Ovary (tissue), 9 donors: ENCODE data around the gene PLEKHM3. TPM values are rescaled to one million over a fixed set of nuclear protein-coding genes. Genes with fewer than 3 reads are reported as not detected.

Experiments
- DNase-seq, 5 donors: peaks; one replicate each; pipeline ENCODE4 v3.0.0-alpha.2; 2019 to 2020
- H3K27ac ChIP-seq, 2 donors: fragments of 200-600 bp; one replicate each; pipeline versions ENCODE4 v1.5.1 to v1.8.0; 2019 to 2022
- H3K27me3 ChIP-seq: fragments of 200-600 bp; one replicate; pipeline ENCODE4 v1.8.0; 2022
- H3K36me3 ChIP-seq: fragments of 200-600 bp; sonication (generic); one replicate; pipeline ENCODE4 v1.5.1; 2019
- H3K4me1 ChIP-seq: one replicate; pipeline ENCODE4 v1.8.1; 2013; ENCODE audit warnings: mild to moderate bottlenecking, moderate library complexity; ENCODE audit not compliant: insufficient read depth
- H3K4me3 ChIP-seq: fragments of 200-600 bp; sonication (generic); one replicate; pipeline ENCODE4 v1.5.1; 2017
- H3K9me3 ChIP-seq, 2 donors: fragments of 200-600 bp in 1 of 2; sonication (generic) in 1 of 2; one replicate each; pipeline versions ENCODE4 v1.5.1 to v1.8.1; 2013 to 2019; ENCODE audit warnings: mild to moderate bottlenecking in 1 of 2, moderate library complexity in 1 of 2
- EP300 ChIP-seq: sonication (generic); formaldehyde crosslinking; IDR thresholded peaks from one replicate; pipeline ENCODE4 v1.6.1; 2017; ENCODE audit warnings: antibody characterized with exemption
- POLR2A ChIP-seq: fragments of 450-650 bp; IDR thresholded peaks from one replicate; pipeline ENCODE4 v1.6.1; 2017; ENCODE audit warnings: antibody characterized with exemption, mild to moderate bottlenecking, moderate library complexity
- WGBS, 3 donors: extraction: QIAGEN DNeasy Blood & Tissue Kit in 1 of 3; methylation state at CpG; one replicate each; pipeline versions ENCODE4 v1.1.5 to v1.1.7; 2013 to 2017; 5-methylcytosine and 5-hydroxymethylcytosine counted together
- intact Hi-C, 4 donors: fragments of 100-400 bp; cut with DNase I; formaldehyde crosslinking; loops; one replicate each; pipeline versions ENCODE4 v1.11.0 to v1.15.1; 2022 to 2023
- polyA plus RNA-seq, 2 donors: library from polyadenylated mRNA; stranded (reverse); fragments of 200-250 nt in 1 of 2; fragments of 350-450 nt in 1 of 2; fragmentation: Illumina TruSeq in 1 of 2; extraction: RNeasy Lipid Tissue Mini Kit (QIAGEN cat#74804) in 1 of 2; gene quantifications; one replicate each; pipeline ENCODE4 v1.2.3, GENCODE V29; 2013 to 2014
- total RNA-seq, 7 donors: library from RNA; depleted of rRNA in 2 of 7; stranded (reverse); fragments of >200 nt in 2 of 7; fragmentation: NEBNext Ultra II Directional in 3 of 7; extraction: Animal tissue kit (Norgen Biotek cat#: 25700) in 3 of 7; gene quantifications; one replicate each; pipeline versions ENCODE4 v1.1.0 to v1.2.4, GENCODE V29; 2016 to 2023
- TF ChIP-seq, protein P1 (sequence below), 3 donors: fragments of 450-650 bp in 2 of 3; fragments of 200-600 bp in 1 of 3; IDR thresholded peaks; one replicate each; pipeline versions ENCODE4 v1.5.1 to v1.8.0; 2016 to 2022; ENCODE audit warnings: antibody characterized with exemption in 3 of 3, mild to moderate bottlenecking in 1 of 3
- donor health status: DM: no; HTN: no; CAD: no; lungs with moderate emphysema.
- donor health status: DM: no; HTN: no; CAD: no.
- donor health status: Bipolar disorder and iron deficiency.
- donor health status: DM: yes; HTN: yes; CAD: no.
- donor health status: DM: no; HTN: no; CAD: no.
- donor health status: DM: yes; HTN: yes; CAD: no.

PLEKHM3 gene
- total and polyA plus RNA-seq, 9 donors = 6.5 to 26.1 (median 14.3) TPM

DNA sequence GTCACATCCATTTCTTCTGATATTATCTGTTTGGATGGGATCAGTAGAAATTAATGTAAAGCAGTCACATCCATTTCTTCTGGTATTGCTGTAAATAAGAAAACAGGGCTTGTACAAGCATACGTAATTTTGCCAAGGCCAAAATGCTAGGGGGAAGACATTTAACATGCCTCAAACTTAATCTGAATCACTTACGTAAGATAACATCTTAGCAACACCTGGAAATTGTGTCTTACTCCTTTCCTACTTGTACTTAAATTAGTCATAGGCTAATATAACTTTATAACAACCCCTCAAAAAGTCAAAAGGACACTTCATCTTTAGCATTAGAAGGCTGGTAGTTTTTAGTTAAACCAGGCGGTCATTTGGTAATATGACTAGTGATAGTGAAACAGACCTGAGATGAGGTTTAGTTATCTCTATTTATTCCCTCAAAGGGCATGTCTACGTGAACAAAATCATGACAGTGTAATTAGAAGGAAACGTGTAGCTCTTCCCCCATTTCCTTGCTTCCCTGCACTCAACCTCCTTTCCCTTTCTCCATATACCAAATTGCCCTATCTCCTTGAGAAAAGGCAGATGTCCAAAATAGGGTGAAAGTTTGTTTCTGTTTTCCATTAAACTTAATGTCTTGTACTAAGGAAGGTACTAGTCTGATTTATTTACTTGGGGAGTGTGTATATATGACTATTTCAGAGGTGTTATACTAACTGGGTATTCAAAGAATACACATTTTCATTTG is 156.3 kb downstream of the PLEKHM3 start:
- 88 to 94% (median 94%) methylated on average over 5 of the region's 5 CpGs for WGBS, 3 donors

DNA sequence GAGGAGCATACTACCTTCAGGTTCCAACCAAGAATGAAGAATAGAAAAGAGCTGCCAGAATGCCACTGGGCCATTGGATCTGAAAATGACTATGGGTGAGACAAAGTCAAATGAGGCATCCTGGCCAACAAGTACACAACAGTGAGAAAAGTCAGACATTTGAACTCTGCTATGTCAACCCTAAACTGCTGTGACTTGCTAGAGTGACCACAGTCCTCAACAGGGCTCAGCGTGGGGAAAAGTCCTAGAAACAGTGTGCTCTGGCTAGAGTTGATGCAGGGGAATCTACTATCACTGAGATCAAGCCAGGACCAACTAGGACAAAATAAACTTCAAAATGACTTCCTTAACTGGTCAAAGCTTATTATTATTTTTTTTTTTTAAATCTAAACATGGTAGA is 157.4 kb downstream of the PLEKHM3 start:
- H3K27me3 ChIP-seq = no peaks in the 10 kb centered on the region
- TF ChIP-seq EP300 (no peak), POLR2A (no peak)
- TF ChIP-seq, protein P1, sequence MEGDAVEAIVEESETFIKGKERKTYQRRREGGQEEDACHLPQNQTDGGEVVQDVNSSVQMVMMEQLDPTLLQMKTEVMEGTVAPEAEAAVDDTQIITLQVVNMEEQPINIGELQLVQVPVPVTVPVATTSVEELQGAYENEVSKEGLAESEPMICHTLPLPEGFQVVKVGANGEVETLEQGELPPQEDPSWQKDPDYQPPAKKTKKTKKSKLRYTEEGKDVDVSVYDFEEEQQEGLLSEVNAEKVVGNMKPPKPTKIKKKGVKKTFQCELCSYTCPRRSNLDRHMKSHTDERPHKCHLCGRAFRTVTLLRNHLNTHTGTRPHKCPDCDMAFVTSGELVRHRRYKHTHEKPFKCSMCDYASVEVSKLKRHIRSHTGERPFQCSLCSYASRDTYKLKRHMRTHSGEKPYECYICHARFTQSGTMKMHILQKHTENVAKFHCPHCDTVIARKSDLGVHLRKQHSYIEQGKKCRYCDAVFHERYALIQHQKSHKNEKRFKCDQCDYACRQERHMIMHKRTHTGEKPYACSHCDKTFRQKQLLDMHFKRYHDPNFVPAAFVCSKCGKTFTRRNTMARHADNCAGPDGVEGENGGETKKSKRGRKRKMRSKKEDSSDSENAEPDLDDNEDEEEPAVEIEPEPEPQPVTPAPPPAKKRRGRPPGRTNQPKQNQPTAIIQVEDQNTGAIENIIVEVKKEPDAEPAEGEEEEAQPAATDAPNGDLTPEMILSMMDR (IDR thresholded peaks at IDR 0.05) = no peak
- DNase-seq = no peak
- 100% methylated on average over 1 of the region's 1 CpG for WGBS, 3 donors
- no peak overlapping the region for H3K4me3 ChIP-seq
- H3K9me3 ChIP-seq = no peaks in the 10 kb centered on the region
- H3K27ac ChIP-seq = no peak overlapping the region
- intact Hi-C loops = no loop called here
- no peaks in the 10 kb centered on the region for H3K36me3 ChIP-seq
- H3K4me1 ChIP-seq = no peaks in the 10 kb centered on the region

More for the DNA sequence above, 156.3 kb downstream of the PLEKHM3 start:
- DNase-seq = no peak
- Histone ChIP-seq H3K27me3 (no peaks in the 10 kb centered on the region), H3K36me3 (no peaks in the 10 kb centered on the region), H3K4me3 (no peak overlapping the region), H3K27ac (no peak overlapping the region), H3K4me1 (no peaks in the 10 kb centered on the region), H3K9me3 (no peaks in the 10 kb centered on the region)
- intact Hi-C loops = no loop called here
- TF ChIP-seq, protein P1 (IDR thresholded peaks at IDR 0.05) = no peak
- TF ChIP-seq EP300 = no peak
- no peak for TF ChIP-seq POLR2A

DNA sequence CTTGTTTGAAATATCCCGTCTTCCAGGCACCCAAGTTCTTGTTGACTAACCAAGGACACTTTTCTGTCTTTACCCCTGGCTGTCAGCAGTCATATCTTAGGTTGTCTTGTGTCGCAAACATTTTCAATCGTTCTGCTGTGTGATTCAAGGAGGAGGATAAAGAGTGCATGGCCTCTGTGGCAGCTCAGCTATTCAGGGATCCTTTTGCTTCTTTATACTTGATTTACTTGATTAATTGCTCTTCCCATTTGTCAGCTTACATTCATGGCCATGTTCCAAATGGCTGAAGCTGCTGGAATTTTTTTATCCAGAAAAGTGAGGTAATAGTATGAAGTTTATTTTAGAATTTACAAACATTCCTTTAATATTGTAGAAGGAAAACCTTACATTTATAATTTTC is 158.3 kb downstream of the PLEKHM3 start:
- Histone ChIP-seq H3K4me1 (no peaks in the 10 kb centered on the region), H3K9me3 (no peaks in the 10 kb centered on the region), H3K27me3 (no peaks in the 10 kb centered on the region), H3K36me3 (no peaks in the 10 kb centered on the region), H3K4me3 (no peak overlapping the region), H3K27ac (no peak overlapping the region)
- TF ChIP-seq EP300 = no peak
- no peak for TF ChIP-seq POLR2A
- TF ChIP-seq, protein P1 (IDR thresholded peaks at IDR 0.05) = no peak
- DNase-seq = no peak
- intact Hi-C loops = no loop called here
- WGBS, 3 donors = 72 to 81% (median 73%) methylated on average over 3 of the region's 3 CpGs

DNA sequence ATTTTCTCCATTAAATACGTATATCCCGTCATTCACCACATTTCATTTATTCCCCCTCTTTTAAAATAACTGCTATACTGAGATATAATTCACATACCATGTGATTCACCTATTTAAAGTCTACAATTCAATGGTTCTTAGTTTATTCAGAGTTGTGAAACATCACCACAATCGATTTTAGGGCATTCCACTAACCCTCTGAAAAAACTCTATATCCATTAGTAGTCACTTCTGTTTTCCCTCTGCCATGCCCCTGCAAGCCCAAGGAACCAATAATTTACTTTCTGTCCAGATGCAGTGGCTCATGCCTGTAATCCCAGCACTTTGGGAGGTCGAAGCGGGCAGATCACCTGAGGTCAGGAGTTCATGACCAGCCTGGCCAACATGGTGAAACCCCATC is 160.1 kb downstream of the PLEKHM3 start:
- intact Hi-C loops = no loop called here
- Histone ChIP-seq H3K27me3 (no peaks in the 10 kb centered on the region), H3K27ac (no peak overlapping the region), H3K4me3 (no peak overlapping the region), H3K4me1 (no peaks in the 10 kb centered on the region), H3K36me3 (no peaks in the 10 kb centered on the region), H3K9me3 (no peaks in the 10 kb centered on the region)
- WGBS, 3 donors = 92 to 94% (median 93%) methylated on average over 5 of the region's 5 CpGs
- no peak for DNase-seq
- TF ChIP-seq, protein P1 (IDR thresholded peaks at IDR 0.05) = no peak
- no peak for TF ChIP-seq EP300
- TF ChIP-seq POLR2A = no peak
